ENCODE data around the gene SNX32.
A peak's percentile ranks its signal among the peaks of the same experiment; 100 is the strongest.
"Not testable (repeated sequence)": the region's sequence is repeated elsewhere in the genome, so short reads cannot be mapped to it uniquely, and the experiment has no call there.

SNX32 gene

GRCh38 chr11:65822776-65823528 is 10.8 kb upstream of the SNX32 start:
- no peak for DNase-seq (ENCODE audit: low spot score)

DNA sequence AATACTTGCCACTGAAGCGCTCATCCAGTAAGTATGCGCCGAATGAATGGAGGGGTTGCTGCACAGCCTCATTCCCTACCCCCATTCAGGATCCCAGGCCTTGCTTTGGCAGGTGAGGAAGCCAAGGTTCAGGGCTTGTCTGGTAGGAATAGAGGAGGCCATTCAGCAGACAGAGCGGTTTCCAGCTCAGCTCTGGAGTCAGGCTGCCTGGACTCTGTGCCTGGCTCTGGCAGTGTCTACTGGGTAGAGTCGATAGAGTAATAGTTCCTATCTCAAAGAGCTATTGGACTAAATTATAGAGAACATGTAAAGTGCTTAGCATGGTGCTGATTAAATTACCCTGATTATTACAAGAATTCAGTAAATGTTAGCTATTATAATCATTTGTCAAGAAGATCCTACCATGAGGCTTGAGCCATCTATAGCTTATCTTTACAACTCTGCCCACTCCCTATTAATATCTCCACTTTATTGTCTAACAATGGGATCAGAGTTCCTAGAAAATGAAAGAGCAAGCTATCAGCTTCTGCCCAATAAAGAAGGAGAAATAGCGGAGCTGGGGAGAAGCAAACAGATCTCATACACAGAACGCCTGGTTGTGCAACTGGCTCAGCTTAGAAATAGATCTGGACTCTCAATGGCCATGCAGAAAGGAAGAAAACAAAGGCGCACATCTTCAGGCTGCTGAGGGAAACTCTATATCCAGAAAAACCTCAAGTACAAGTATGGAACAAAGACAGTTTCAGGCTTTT is 6.6 kb upstream of the SNX32 start:
- no peak for DNase-seq (ENCODE audit: low spot score)

DNA sequence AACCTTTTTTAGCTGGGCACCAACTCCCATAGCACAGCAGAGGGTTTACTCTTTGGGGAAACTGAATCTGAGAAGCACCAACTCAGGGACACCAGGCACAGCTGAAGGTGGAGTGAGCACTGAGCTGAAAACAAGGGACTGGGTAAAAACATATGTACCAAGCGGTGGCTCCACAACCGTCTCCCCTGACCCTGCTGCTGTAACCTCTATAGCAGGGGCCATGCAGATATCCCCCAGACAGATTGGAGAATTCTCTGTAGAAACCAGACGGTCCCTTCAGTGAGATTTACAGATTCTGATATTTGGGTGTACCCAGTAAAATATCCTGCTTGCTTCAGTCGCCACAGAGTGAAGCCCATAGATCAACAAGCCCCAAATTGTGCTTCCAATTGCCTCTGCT is 4.3 kb upstream of the SNX32 start:
- no peak for DNase-seq (ENCODE audit: low spot score)

- not testable (repeated sequence) for DNase-seq (ENCODE audit: low spot score)
Observed at GRCh38 chr11:65832231-65832630, 1.5 kb upstream of the SNX32 start.

DNA sequence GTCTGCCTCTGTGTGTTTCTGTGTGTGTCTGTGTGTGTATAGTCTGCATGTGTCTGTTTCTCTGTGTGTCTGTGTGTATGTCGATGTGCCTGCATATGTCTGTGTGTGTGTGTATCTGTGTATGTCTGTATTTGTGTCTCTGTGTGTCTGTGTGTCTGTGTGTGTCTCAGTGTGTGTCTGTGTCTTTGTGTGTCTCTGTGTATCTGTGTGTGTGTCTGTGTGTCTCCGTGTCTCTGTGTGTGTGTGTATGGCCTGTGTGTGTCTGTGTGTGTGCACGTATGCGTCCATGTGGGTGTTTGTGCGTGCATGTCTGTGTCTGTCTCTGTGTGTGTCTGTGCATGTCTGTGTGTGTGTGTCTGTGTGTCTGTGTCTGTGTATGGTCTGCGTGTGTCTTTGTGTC is 439 bp downstream of the SNX32 start:
- no peak for DNase-seq (ENCODE audit: low spot score)

DNA sequence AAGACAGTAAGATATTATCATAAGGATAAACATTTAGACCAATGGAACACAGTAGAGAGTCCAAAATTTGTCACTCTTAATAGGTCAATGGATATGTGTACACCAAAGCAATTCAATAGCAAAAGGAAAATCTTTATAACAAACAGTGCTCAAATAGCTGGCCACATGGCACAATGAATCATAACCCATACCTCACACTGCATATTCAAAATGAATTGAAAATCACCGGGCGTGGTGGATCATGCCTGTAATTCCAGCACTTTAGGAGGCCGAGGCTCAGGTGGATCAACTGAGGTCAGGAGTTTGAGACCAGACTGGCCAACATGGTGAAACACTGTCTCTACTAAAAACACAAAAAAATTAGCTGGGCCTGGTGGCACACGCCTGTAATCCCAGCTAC is 8.4 kb downstream of the SNX32 start:
- DNase-seq (ENCODE audit: low spot score) = no peak

GRCh38 chr11:65843811-65844210 is 10.0 kb downstream of the SNX32 start:
- no peak for DNase-seq (ENCODE audit: low spot score)

DNA sequence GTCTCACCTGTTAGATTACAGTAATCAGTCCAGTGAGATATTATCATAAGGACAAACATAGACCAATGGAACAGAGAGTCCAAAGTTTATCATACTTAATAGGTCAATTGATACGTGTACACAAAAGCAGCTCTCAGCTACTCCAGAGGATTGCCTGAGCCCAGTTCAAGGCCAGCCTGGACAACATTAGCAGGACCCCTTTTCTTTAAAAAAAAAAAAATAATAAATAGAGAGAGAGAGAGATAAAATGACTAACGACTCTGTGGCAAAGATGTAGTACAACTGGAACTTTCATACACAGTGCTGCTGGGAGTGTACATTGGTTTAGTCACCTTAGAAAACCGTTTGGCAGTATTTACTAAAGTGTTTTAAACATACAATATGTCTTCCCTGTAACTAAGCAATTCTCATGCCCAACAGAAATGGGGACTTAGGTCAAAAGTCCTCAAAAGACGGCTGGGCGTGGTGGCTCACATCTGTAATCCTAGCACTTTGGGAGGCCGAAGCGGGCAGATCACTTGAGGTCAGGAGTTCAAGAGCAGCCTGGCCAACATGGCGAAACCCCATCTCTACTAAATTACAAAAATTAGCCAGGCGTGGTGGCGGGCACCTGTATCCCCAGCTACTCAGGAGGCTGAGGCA is 10.6 kb downstream of the SNX32 start:
- DNase-seq (ENCODE audit: low spot score) = no peak

GRCh38 chr11:65847746-65848145 is 14.0 kb downstream of the SNX32 start:
- DNase-seq (ENCODE audit: low spot score) = no peak

DNA sequence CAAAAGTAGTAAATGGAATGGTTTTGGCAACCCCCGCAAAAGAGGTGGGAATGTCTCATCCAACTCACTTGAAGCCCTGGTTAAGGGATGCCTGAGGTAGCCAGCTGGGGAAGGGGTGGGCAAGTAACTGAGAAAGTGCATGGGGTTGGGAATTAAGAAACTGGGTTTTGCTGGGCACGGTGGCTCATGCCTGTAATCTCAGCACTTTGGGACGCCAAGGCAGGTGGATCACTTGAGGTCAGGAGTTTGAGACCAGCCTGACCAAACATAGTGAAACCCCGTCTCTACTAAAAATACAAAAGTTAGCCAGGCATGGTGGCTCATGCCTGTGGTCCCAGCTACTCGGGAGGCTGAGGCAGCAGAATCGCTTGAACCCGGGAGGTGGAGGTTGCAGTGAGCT is 14.9 kb downstream of the SNX32 start:
- not testable (repeated sequence) for DNase-seq (ENCODE audit: low spot score)

GRCh38 chr11:65849366-65849765 is 15.6 kb downstream of the SNX32 start:
- DNase-seq (ENCODE audit: low spot score) = peak; percentile 9

GRCh38 chr11:65849771-65850216 is 16.0 kb downstream of the SNX32 start:
- DNase-seq (ENCODE audit: low spot score) = peak; percentile 36

DNA sequence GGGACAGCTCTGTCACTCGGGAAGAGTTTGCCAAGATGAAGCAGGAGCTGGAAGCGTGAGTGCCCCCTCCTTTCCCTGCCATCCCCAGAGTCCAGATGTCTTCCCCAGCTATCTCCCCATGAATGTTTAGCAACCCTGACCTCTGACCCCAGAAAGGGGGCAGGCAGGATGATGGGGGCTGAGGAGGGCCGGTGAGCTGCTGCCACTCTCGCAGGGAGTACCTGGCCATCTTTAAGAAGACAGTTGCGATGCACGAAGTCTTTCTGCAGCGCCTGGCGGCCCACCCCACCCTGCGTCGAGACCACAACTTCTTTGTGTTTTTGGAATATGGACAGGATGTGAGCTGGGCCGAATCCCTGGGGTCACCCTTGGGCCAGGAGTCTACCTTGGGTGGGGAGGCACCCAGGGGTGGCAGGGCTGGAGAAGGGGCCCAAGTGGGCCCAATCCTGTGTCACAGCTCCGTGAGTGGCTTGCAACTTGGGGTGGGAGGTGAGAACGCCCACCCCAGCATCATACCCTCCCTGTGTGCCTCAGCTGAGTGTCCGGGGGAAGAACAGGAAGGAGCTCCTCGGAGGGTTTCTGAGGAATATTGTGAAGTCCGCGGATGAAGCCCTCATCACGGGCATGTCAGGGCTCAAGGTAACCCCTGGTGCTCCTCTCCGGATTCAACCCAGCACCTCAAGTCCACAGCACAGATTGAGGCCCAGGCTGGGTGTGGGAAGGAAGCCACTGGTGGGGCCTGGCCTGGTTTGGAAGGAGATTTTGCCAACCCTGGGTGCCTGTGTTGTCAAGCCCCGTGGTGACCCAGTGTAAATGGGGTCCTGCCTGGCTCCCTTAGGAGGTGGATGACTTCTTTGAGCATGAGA is 16.7 kb downstream of the SNX32 start:
- peak; percentile 21 for DNase-seq (ENCODE audit: low spot score)

- DNase-seq (ENCODE audit: low spot score) = peak; percentile 24
Observed at GRCh38 chr11:65851083-65851579, 17.4 kb downstream of the SNX32 start.

GRCh38 chr11:65851811-65852507 is 18.2 kb downstream of the SNX32 start:
- peak; percentile 7 for DNase-seq (ENCODE audit: low spot score)

DNA sequence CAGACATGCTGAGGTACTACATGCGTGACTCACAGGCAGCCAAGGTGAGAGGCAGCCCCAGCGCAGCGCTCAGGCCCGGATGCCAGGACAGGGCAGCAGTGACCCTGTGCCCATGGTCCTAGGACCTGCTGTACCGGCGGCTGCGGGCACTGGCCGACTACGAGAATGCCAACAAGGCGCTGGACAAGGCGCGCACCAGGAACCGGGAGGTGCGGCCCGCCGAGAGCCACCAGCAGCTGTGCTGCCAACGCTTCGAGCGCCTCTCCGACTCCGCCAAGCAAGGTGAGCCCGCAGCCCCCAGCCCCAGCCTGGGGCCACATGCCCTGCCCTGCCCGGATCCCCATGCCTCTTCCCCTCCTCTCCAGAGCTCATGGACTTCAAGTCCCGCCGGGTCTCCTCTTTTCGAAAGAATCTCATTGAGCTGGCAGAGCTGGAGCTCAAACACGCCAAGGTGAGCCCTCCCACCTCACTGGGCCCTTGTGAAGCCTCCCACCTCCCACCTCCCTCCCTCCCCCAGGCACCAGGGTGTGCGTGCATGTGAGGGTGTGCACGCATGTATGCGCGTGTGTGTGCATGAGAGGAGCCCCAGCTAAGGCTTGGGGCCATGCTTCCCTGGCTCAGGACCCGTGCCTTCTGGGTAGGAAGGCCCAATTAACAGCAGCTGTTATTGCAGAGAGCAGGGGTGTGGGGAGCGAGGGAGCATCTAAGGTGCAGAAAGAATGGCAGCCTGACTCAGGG is 18.9 kb downstream of the SNX32 start:
- DNase-seq (ENCODE audit: low spot score) = peak; percentile 38

- peak; percentile 17 for DNase-seq (ENCODE audit: low spot score)
Observed at GRCh38 chr11:65853246-65853979, 19.6 kb downstream of the SNX32 start.

DNA sequence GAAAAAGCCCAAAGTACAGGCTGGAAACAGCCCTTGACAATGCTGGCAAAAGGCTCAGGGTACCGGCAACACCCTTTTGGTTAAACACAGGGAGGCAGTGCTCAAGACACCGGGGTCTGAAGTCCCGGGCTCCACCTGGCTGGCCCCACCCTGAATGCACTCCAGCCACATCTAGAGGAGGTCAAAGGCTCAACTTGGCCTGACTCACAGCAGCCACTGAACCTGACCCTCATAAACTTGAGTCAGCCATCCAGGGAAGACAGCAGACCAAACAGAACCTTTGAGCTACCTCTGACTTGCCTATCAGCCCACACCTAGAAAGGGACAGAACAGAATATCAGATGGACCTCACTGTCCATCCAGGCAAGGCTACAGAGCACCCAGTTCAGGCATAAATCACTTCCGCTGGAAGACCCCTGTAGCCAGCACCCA is 20.4 kb downstream of the SNX32 start:
- peak; percentile 11 for DNase-seq (ENCODE audit: low spot score)
